Hippocampal formation (tissue), 2 donors: ENCODE data around the gene C1GALT1C1L.
A peak's percentile ranks its signal among the peaks of the same experiment; 100 is the strongest.
"Not testable (repeated sequence)": the region's sequence is repeated elsewhere in the genome, so short reads cannot be mapped to it uniquely, and the experiment has no call there.

Source experiments
- DNase-seq, 2 donors: peaks; one replicate each; lab custom pipeline; 2025; lab: John Stamatoyannopoulos, UW

Gene C1GALT1C1L

DNA sequence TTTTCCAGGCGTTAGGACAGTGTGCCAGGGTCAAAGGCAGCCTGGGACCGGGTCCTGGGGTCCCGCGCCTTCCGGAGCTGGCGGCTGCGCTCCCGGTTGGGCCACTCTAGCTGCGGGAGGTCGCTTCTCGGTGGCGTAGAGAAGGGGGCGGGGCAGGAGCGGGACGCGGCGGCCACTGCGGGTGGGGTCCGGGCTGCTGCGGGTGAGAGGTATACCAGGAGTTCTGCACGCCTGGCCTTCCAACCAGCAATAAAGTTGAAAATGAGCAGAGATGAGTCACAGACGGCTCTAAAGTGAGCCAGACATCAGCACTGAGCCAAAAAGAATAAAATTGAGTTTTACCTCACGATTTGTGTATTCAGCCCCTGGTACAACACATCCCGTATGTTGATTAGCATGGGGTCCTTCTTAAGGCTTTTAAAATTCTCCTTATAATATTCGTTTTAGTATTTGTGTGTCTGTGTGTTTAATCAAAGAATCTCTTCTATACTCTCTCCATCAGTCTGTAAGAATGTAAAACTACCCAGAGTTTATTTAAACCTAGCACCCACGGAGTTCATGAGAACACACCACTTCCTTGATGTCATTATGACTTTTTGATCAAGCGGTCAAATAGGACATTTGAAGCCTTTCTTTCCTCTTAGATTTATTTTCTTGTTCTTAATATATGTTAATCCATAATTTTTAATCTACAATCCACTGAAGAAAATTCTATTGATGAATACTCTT is at the start of gene C1GALT1C1L:
TSS of gene C1GALT1C1L (minus strand) at position 108 of the 729 bp plus-strand sequence. CDS start at position 1, 107 bp downstream.
- peak; percentile 1 to 32 for DNase-seq

DNA sequence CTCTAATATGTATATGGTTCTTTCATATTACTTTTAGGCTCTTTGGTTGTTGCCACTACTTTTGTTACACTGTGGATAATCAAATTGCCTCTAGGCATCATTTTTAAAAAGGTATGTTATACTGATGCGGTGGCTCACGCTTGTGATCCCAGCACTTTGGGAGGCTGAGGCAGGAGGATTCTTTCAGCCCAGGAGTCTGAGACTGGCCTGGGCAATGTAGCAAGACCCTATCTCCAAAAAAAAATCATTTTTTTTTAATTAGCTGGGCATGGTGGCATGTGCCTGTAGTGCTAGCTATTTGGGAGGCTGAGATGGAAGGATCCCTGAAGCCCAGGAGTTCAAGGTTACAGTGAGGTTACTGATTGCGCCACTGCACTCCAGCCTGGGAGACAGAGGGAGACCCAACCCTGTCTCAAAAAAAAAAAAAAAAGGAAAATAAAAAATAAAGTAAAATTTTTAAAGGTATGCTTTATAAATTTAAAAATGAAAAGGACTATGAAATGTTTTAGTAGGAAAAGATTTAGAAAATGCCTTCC is 49.5 kb upstream of the C1GALT1C1L start:
- DNase-seq: no peak

DNA sequence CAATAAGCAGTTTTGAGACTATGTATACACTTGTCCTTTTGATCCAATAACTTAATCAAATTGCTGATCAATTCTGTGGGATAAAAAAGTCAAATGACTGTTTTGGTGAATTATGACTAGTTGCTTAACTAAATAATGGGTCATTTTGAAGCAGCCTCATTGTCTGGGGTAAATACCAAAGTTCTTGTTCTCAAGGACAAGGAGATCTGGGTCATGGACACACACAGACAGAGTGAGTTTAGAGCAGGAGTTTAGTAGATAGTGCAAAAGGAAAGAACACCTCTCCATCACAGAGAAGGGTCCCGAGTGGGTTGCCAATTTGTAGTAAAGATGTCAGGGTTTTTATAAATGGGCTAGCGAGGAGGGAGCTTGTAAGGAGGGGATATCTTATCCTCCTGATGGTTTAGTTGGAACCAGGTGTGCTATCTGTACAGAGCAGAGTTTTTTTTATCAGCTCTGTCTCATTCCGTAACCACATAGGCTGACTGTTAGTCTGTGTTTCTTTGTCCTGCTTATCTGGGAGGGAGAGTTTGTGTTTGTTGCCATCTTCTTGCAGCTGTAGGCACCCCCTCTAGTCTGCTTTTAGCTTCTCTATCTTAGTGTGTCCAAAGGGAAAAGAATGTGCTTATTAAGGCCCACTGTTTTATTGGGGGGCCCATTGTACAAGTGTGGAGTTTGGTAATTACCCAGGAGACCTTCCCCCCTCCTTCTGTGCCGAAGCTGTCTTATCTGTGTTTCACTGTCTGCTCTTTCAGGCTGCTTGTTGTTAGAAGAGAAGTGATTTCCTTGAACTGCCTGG is 48.7 kb upstream of the C1GALT1C1L start:
- DNase-seq: no peak

DNA sequence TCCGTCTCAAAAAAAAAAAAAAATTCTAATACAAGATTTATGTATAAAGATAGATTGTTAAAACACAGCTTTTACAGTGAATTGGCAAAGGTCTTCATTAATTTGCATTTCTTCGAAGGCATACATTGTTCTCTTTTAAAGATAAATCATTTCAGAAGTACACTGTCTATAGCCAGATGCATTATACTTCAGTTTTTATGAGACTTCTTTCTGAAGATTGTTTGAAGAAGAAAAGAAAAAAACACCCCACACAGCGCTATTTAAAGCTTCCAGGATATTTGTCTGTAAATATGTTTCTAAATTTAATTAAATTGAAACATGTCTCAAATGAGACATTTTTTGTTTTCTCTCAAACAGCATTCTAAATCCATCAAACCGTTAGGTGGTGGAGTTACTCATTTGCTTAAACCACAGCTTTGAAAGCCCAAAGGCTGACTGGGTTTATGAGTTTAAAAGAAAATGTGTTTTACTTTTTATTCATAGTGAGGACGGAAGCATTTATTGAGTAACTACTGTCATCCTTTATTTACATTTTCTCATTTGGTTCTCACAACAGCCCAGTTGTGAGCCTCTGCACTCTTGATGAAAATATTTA is 42.4 kb upstream of the C1GALT1C1L start:
- DNase-seq: no peak

DNA sequence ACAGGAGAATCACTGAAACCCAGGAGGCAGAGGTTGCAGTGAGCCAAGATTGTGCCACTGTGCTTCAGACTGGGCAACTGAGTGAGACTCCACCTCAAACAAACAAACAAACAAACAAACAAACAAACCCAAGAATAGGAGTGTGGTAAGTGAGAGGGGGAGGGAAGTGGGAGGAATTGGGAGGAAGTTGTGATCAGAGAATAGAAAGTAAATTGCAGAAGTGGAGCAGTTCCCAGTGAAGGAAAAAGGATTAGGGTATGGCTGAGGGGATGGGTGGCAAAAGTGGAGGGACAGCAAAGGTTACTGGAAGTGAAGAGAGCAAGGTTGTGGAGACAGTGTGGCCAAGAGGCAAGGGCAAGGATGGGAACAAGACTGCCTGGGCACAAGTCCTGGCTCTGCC is 41.1 kb upstream of the C1GALT1C1L start:
- DNase-seq: no peak

DNA sequence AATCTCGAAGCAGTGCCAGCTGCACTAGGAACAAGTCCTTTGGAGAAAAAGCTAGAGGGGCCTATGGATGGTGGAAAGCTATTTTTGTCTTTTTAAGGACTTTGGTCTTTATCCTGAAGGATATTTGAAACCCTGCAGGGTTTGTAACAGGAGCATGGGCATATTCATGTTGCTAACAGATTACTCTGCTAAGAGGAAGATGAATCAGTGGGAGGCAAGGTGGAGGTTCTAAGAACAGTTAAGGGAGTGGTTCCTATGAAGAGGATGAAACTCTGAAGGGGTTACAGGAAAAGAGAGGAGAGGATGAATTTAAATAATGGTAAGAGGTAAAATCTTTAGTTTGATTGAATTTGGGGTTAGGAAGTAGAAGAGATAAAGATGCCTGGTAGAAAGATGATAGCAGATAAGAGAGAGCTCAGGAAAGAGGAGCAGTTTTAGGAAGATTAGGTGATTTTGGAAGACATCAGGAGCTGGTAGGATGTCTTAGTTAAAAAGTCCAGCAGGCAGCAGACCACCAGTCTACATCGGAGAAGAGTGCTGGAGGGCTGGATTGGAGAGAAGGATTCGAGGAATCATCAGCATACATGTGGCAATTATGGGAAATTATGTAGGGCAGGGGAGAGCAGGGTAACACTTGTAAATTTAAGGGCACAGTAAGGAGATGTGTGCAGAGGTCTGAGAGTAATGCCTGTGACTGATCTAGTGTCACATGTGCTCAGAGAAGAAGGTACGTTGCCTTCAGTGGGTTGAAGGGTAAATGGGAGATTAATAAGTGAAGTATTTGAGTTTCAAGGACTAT is 39.3 kb upstream of the C1GALT1C1L start:
- DNase-seq: no peak

DNA sequence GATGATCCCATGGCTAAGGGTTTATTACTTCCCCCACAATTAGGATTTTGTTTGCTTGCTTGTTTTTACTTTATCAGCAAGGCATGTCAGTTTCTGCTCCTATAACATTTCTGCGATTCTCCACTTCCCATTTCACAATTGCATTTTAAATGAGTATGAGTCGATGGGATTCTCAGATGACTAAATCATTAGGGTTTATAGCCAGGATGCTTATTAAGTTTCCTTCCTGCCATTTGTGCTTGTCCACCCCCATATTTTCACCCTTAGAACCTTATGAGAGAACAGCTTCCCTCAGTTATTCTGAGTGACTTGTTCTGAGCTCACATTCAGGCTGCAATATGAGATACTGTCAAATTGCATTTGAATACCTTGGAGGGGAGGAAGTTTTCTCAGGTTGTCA is 37.9 kb upstream of the C1GALT1C1L start:
- DNase-seq: no peak

DNA sequence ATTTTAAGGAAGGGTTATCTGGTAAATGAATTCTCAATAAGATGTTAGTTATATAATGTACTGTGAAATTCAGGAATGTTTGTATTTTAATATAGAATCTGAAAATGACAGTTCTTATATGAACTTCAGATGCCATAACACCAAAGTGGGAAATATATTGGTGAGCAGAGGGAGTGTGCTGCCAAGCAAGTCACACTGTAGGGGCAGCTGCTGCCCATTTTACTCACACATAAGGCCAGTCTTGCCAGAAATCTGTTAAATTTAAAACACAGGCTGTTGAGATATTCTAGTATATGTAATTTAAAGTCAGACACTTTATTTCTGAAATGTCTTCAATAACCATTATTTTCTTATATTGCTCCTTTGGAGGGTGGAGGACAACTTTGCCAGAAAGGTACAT is 34.6 kb upstream of the C1GALT1C1L start:
- DNase-seq: no peak

DNA sequence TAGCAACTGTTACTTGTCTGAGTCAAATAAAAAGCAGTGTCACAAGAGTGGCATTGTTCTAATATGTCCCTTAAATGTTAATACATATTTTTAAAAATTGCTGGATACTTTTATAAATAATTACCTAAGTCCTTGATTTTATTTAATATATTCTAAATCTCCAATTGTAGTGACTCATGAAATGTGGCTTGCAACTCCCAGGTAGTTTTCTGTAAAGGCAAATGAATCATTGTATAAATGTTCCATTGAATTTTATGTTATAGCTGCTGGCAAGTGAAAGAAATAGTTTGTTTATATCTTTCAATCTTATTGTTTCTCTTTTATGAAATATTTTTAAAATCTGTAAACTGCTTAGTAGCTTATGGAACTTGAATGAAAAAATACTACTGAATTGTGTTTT is 32.7 kb upstream of the C1GALT1C1L start:
- no peak for DNase-seq

DNA sequence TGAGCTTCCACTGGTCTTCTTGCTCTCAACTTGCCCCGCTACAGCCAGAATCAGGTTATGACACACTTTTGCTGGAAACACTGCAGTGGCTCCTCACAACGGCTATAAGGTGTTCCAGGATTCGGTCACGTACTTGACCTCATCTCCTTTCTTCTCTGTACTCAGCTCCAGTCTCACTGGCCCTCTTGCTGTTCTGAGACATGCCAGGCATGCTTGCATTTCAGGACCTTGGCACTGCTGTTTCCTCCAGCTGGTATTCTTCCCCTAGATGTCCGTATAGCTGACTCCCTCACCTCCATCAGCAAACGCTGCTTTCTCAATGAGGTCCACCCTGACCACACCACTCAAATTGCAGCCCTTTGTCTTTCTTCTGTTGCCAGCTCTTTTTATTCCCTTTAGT is 31.9 kb upstream of the C1GALT1C1L start:
- no peak for DNase-seq

DNA sequence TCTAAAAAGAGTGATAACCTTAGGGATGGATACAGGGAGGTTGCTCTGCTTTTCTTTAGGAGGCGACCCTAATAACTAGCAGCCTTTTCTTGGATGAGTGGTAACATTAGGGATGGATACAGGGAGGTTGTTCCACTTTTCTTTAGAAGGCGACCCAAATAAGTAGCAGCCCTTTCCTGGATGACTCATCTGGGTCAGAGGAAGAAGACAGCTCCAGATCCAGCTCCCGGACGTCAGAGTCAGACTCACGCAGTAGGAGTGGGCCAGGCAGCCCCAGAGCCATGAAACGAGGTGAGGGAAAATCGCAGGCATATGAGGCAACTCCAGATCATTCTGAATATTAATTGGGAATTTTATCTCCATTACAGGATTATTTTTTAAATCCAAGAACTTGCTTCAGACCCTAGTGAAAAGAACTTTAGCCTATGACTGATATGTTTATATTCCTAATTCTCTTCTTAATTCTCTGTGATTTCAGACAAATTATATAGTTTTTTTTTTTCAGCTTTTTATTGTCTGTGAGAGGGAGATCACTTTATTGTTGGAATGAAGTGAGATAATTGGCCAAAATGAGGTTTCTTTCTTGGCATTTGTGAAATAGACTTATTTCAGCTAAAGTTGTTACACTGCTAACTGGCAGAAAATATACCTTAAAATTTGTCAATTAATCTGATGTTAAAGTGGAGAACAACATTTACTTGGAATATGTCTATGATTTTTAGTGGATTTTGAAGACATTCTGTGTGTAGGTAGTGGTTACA is 31.2 kb upstream of the C1GALT1C1L start:
- no peak for DNase-seq

DNA sequence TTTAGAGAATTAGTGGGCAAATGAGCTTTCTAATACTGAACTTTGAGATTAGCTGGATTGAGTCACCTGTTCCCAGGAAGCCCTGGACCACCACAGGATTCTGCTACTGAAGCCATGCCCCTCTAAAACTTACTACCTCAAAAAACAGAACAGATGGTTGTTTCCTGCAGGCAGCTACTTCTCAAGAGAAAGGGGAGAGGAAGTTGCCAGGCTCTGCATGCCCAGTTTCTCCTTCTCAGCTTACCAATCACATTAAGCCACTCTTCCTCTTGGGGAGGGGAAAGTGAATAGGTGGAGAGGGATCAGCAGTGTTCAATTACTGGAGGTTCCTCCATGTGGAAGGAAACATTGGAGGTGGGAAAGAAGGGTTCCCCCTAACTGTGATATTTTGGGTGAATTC is 24.9 kb upstream of the C1GALT1C1L start:
- no peak for DNase-seq

DNA sequence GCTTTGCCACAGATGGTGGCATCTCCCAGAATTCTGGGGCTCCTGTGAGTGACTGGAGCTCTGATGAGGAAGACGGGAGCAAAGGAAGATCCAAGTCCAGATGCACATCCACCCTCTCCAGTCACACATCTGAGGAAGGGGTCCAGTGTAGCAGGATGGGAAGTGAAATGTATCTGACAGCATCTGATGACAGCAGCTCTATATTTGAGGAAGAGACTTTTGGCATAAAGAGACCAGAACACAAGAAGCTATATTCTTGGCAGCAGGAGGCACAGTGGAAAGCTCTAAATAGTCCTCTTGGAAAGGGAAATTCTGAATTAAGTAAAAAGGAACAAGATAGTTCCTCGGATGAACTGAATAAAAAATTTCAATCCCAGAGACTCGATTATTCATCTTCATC is 23.5 kb upstream of the C1GALT1C1L start:
- DNase-seq: peak in 1 of 2 donors; percentile 40

DNA sequence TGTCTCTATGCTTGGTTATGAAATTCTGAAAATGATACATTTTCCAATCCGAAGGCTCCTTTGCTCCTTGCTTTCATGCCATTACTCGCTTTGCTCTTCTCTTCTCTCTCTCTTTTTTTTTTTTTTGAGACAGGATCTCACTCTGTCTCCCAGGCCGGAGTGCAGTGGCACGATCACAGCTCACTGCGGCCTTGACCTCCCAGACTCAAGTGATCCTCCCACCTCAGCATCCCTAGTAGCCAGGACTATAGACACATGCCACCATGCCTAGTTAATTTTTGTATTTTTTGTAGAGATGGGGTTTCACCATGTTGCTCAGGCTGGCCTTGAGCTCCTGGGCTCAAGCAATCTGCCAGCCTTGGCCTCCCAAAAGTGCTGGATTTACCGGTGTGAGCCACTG is 21.9 kb upstream of the C1GALT1C1L start:
- DNase-seq: not testable (repeated sequence)

DNA sequence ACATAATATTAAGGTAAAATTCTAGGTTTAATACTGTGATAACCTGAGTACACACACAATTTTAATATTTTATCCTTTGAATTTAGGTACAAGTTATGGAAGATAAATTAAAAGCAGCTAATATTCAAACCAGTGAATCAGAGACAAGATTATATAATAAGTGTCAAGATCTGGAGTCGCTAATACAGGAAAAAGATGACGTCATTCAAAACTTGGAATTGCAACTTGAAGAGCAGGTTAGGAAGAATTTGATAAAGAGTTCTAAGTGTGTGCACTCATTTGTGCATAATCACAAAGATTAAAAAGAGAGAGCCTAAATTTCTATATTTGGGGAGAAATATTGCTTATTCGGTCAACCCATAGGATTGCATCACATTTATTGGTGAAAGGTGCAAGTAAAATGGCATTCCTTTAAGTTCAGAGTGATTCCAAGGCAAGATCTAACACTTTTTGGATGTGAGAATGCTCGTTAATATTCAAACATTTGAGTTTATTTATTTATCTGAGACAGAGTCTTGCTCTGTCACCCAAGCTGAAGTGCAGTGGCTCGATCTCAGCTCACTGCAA is 16.3 kb upstream of the C1GALT1C1L start:
- no peak for DNase-seq

DNA sequence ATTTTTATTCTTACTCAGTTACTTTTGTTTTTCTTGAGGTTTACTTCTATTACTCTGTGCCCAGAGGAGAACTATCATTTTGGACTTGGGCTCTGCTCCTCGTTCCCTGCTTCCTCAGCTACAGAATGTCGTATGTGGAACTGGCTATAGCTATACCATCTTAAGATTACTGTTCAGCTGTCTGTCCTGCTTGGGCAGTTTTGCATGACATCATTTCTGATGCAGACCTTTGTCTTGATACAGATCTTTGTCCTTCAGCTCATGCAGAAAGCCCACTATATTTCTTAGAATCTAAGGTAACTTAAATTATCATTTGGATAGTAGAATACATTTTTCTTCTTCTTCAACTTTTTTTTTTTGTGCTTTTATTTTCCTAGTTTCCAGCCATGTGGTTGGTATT is 13.8 kb upstream of the C1GALT1C1L start:
- DNase-seq: no peak

DNA sequence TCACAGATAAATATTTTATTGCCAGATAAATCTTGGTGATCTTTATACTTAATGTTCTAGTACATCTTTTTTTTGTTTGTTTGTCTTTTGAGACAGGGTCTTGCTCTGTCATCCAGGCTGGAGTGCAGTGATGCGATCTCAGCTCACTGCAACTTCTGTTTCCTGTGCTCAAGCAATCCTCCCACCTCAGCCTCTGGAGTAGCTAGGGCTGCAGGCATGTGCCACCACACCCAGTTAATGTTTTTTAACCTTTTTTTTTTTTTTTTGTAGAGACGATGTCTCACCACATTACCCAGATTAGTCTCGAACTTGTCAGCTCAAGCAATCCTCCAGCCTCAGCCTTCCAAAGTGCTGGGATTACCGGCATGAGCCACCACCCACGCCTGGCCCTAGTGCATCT is 9.1 kb upstream of the C1GALT1C1L start:
- no peak for DNase-seq

DNA sequence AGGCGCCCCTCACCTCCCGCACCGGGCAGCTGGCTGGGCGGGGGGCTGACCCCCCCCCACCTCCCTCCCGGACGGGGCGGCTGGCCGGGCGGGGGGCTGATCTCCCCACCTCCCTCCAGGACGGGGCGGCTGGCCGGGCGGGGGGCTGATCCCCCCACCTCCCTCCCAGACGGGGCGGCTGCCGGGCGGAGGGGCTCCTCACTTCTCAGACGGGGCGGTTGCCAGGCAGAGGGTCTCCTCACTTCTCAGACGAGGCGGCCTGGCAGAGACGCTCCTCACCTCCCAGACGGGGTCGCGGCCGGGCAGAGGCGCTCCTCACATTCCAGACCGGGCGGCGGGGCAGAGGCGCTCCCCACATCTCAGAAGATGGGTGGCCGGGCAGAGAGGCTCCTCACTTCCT is 1.6 kb upstream of the C1GALT1C1L start:
- not testable (repeated sequence) for DNase-seq

DNA sequence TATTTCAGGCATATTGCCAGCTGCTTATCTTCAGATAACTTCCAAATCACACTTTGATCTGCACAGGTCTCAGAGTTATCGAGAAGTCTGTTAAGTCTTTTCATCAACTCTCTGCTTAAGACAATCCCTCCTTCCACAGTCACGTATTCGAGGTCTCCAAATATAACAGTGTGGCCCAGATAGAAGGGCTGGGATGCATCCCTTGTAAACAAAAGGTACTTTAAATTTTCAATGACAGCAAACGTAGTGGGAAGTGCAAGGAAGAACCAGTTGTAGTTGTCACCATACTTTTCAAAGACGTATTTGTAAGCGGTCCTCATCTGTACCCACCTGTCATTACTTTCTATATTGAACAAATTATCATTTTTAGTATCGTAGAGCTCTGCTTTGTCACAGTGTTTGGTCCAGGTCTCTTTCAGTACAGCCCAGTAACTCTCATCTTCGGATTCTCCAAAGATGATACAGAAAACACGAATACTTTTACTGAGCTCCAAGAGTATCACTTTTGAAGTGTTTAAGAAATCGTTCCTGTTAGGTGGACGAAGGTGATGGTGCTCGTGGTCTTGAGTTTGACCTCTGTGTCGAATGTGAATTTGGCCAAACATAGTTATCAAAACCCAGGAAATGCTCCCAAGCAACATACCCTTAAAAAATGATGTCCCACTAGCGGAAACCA is 445 bp downstream of the C1GALT1C1L start:
- DNase-seq: no peak

DNA sequence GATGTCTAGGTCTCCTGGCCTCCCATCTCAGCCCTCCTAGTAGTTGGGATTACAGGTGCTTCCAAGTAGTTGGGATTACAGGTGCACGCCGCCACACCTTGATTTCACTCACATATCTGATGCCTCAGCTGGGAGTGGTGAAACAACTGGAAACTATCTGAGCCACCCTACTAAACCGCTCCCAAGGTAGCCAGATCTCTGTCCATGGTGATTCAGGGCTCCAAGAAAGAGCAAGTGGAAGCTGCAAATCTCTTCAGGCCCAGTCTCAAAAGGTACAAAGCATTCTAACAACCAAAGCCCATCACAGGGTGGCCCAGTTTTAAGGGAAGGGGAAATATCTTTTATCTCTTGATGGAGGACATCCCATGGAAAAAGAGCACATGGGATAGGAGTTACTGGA is 19.0 kb downstream of the C1GALT1C1L start:
- no peak for DNase-seq
